H7 (cell line): Measurements from ENCODE around the gene KRI1. TPM values are rescaled to one million over a fixed set of nuclear protein-coding genes. Genes with fewer than 3 reads are reported as not detected.
A peak's percentile ranks its signal among the peaks of the same experiment; 100 is the strongest.
"Not testable (repeated sequence)": the region's sequence is repeated elsewhere in the genome, so short reads cannot be mapped to it uniquely, and the experiment has no call there.

Experiments
- DNase-seq: peaks from one replicate; pipeline ENCODE4 v3.0.0; 2012
- H3K27me3 ChIP-seq: 2 replicates; pipeline ENCODE4 v1.6.0; 2011; ENCODE audit warnings: mild to moderate bottlenecking, low read length; ENCODE audit not compliant: control insufficient read depth, insufficient read depth
- H3K36me3 ChIP-seq: replicated peaks from 2 replicates; pipeline ENCODE4 v1.5.1; 2011; ENCODE audit warnings: low read length; ENCODE audit not compliant: control insufficient read depth, insufficient read depth
- H3K4me3 ChIP-seq: 2 replicates; pipeline ENCODE4 v1.5.1; 2011; ENCODE audit warnings: low read depth, mild to moderate bottlenecking, control low read depth, low read length, moderate library complexity; ENCODE audit not compliant: insufficient read depth
- total RNA-seq: library from RNA; depleted of rRNA; stranded (reverse); fragments of >200 nt; shearing (Covaris generic); gene quantifications from 2 replicates; pipeline ENCODE4 v1.2.3, GENCODE V29; 2014

KRI1 gene
- total RNA-seq, 1 experiment from 2014 or later: 19.3 TPM

GRCh38 chr19:10566658-10567410 lies 1.0 kb upstream of the KRI1 start:
- Histone ChIP-seq H3K27me3 (no peaks in the 10 kb centered on the region; the same call in 1 of the 2 replicates), H3K4me3 (no peak overlapping the region), H3K36me3 (peaks cover 1% of the 10 kb centered on the region; the same call in 1 of the 2 replicates)
- peak; percentile 43 for DNase-seq

- no peaks in the 10 kb centered on the region; the same call in 1 of the 2 replicates for H3K27me3 ChIP-seq
- DNase-seq: no peak
- H3K4me3 ChIP-seq: peak overlapping the region; percentile 39
- peaks cover 1% of the 10 kb centered on the region; the same call in 1 of the 2 replicates for H3K36me3 ChIP-seq
These were observed 523 bp upstream of the KRI1 start for GRCh38 chr19:10566408-10566657.

- Histone ChIP-seq H3K36me3 (peaks cover 3% of the 10 kb centered on the region), H3K27me3 (no peaks in the 10 kb centered on the region; the same call in 1 of the 2 replicates), H3K4me3 (peak overlapping the region; percentile 99)
- peak; percentile 93 for DNase-seq
These were observed 713 bp downstream of the KRI1 start for GRCh38 chr19:10565028-10565566.

GRCh38 chr19:10562609-10563008 lies 3.2 kb downstream of the KRI1 start:
- no peak overlapping the region for H3K4me3 ChIP-seq
- peaks cover 14% of the 10 kb centered on the region for H3K36me3 ChIP-seq
- H3K27me3 ChIP-seq: no peaks in the 10 kb centered on the region; the same call in 1 of the 2 replicates
- DNase-seq: no peak

GRCh38 chr19:10560154-10560553 lies 5.7 kb downstream of the KRI1 start:
- Histone ChIP-seq H3K27me3 (no peaks in the 10 kb centered on the region), H3K4me3 (no peak overlapping the region), H3K36me3 (peaks cover 20% of the 10 kb centered on the region)
- no peak for DNase-seq

GRCh38 chr19:10557603-10558197 lies 8.1 kb downstream of the KRI1 start:
- no peak overlapping the region for H3K4me3 ChIP-seq

GRCh38 chr19:10555610-10555973 lies 10.2 kb downstream of the KRI1 start:
- Histone ChIP-seq H3K36me3 (peaks cover 36% of the 10 kb centered on the region), H3K27me3 (no peaks in the 10 kb centered on the region), H3K4me3 (no peak overlapping the region)
- no peak for DNase-seq

More at GRCh38 chr19:10557603-10558197, 8.1 kb downstream of the KRI1 start:
- Histone ChIP-seq H3K27me3 (no peaks in the 10 kb centered on the region), H3K36me3 (peaks cover 36% of the 10 kb centered on the region)
- DNase-seq: peak; percentile 38

- Histone ChIP-seq H3K36me3 (peaks cover 38% of the 10 kb centered on the region), H3K4me3 (no peak overlapping the region), H3K27me3 (no peaks in the 10 kb centered on the region)
- peak; percentile 67 for DNase-seq
These were observed 10.8 kb downstream of the KRI1 start for GRCh38 chr19:10554760-10555609.

- H3K27me3 ChIP-seq: no peaks in the 10 kb centered on the region
- DNase-seq: peak; percentile 45
- H3K4me3 ChIP-seq: no peak overlapping the region
- peaks cover 33% of the 10 kb centered on the region for H3K36me3 ChIP-seq
These were observed 11.8 kb downstream of the KRI1 start for GRCh38 chr19:10553943-10554381.

- peaks cover 36% of the 10 kb centered on the region for H3K36me3 ChIP-seq
- H3K4me3 ChIP-seq: no peak overlapping the region
- H3K27me3 ChIP-seq: no peaks in the 10 kb centered on the region
- DNase-seq: peak; percentile 55
These were observed 12.6 kb downstream of the KRI1 start for GRCh38 chr19:10553087-10553667.

GRCh38 chr19:10552510-10553053 lies 13.2 kb downstream of the KRI1 start:
- H3K36me3 ChIP-seq: peaks cover 35% of the 10 kb centered on the region
- DNase-seq: peak; percentile 93
- H3K4me3 ChIP-seq: no peak overlapping the region

GRCh38 chr19:10551698-10552301 lies 14.0 kb downstream of the KRI1 start:
- peak; percentile 74 for DNase-seq
- peaks cover 39% of the 10 kb centered on the region for H3K36me3 ChIP-seq
- no peak overlapping the region for H3K4me3 ChIP-seq
- H3K27me3 ChIP-seq: no peaks in the 10 kb centered on the region

More at GRCh38 chr19:10552510-10553053, 13.2 kb downstream of the KRI1 start:
- no peaks in the 10 kb centered on the region for H3K27me3 ChIP-seq

- DNase-seq, H3K27me3 ChIP-seq, H3K4me3 ChIP-seq: not testable (repeated sequence)
- peaks cover 37% of the 10 kb centered on the region for H3K36me3 ChIP-seq
These were observed 14.8 kb downstream of the KRI1 start for GRCh38 chr19:10551006-10551405.

GRCh38 chr19:10550336-10550735 lies 15.5 kb downstream of the KRI1 start:
- Histone ChIP-seq H3K27me3 (no peaks in the 10 kb centered on the region), H3K4me3 (no peak overlapping the region), H3K36me3 (peaks cover 35% of the 10 kb centered on the region)
- peak; percentile 38 for DNase-seq
